Kidney (tissue), 14 donors: ENCODE data around the gene KLK15. TPM values are rescaled to one million over a fixed set of nuclear protein-coding genes. Genes with fewer than 3 reads are reported as not detected.

Experiments
- DNase-seq, 5 donors: peaks; one replicate each; pipeline ENCODE4 v3.0.0-alpha.2; 2013 to 2020
- FAIRE-seq: peaks from 2 replicates; lab custom pipeline; 2012; peaks lifted over from hg19 to GRCh38; lab: Jason Lieb, UNC
- H3K27ac ChIP-seq, 2 donors: one replicate each; pipeline ENCODE4 v1.7.0; 2013; ENCODE audit warnings: low read depth in 2 of 2, low read length in 2 of 2, inconsistent platforms in 1 of 2
- H3K27me3 ChIP-seq: one replicate; pipeline ENCODE4 v1.7.1; 2013; ENCODE audit warnings: low read length, inconsistent platforms; ENCODE audit not compliant: control insufficient read depth, insufficient read depth
- H3K36me3 ChIP-seq, 3 donors: one replicate each; pipeline versions ENCODE4 v1.7.0 to v1.7.1; 2013; ENCODE audit warnings: low read length in 3 of 3, control low read depth in 1 of 3, inconsistent platforms in 1 of 3; ENCODE audit not compliant: insufficient read depth in 3 of 3, control insufficient read depth in 2 of 3
- H3K4me1 ChIP-seq, 3 donors: one replicate each; pipeline versions ENCODE4 v1.7.0 to v1.7.1; 2013; ENCODE audit warnings: low read length in 3 of 3, inconsistent platforms in 1 of 3, low read depth in 1 of 3; ENCODE audit not compliant: control insufficient read depth in 2 of 3, insufficient read depth in 2 of 3
- H3K4me3 ChIP-seq, 3 donors: one replicate each; pipeline versions ENCODE4 v1.7.0 to v1.8.1; 2013; ENCODE audit warnings: low read length in 3 of 3, control low read depth in 1 of 3, inconsistent platforms in 1 of 3
- H3K9ac ChIP-seq, 3 donors: one replicate each; pipeline versions ENCODE4 v1.7.0 to v1.7.1; 2013; ENCODE audit warnings: low read length in 3 of 3, control low read depth in 1 of 3, inconsistent platforms in 1 of 3
- H3K9me3 ChIP-seq, 3 donors: one replicate each; pipeline versions ENCODE4 v1.7.0 to v1.7.1; 2013; ENCODE audit warnings: low read length in 3 of 3, control low read depth in 1 of 3, inconsistent platforms in 1 of 3; ENCODE audit not compliant: control insufficient read depth in 2 of 3, insufficient read depth in 1 of 3
- CTCF ChIP-seq: IDR thresholded peaks from 3 replicates; pipeline ENCODE4 v1.5.1; 2012; ENCODE audit warnings: mild to moderate bottlenecking, moderate library complexity, borderline replicate concordance; ENCODE audit not compliant: insufficient read depth; ENCODE audit errors: extremely low read depth
- intact Hi-C: fragments of 100-400 bp; cut with DNase I; formaldehyde crosslinking; loops from one replicate; pipeline ENCODE4 v1.11.1; 2022
- polyA plus RNA-seq: library from polyadenylated mRNA; stranded (reverse); fragments of 350-450 nt; fragmentation: Illumina TruSeq; extraction: RNeasy Lipid Tissue Mini Kit (QIAGEN cat#74804); gene quantifications from one replicate; pipeline ENCODE4 v1.2.3, GENCODE V29; 2014; ENCODE audit warnings: low read depth, low replicate concordance; ENCODE audit not compliant: insufficient read depth
- total RNA-seq: library from RNA; stranded (reverse); fragmentation: NEBNext Ultra II Directional; extraction: Animal tissue kit (Norgen Biotek cat#: 25700); gene quantifications from one replicate; pipeline ENCODE4 v1.2.1, GENCODE V29; 2021
- donor health status: control.
- donor health status: control.
- donor health status: control.
- donor health status: control.
- donor health status: control.
- donor health status: DM: yes; HTN: yes; CAD: no.
- donor health status: Normal renal cell carcinoma (clear cell type).

Gene KLK15
- total and polyA plus RNA-seq, 2 donors from 2014 or later: 2.7 TPM; not detected in 1

- no peaks in the 10 kb centered on the region for H3K27me3 ChIP-seq
- FAIRE-seq (no peak), DNase-seq (no peak)
- no peak overlapping the region for H3K4me3 ChIP-seq
- H3K36me3 ChIP-seq: no peaks in the 10 kb centered on the region
- intact Hi-C loops: no loop called here
- H3K9ac ChIP-seq: no peak overlapping the region
- no peak for TF ChIP-seq CTCF
- no peak overlapping the region for H3K27ac ChIP-seq
- peaks cover 0 to 18% (median 0%) of the 10 kb centered on the region in 3 donors for H3K4me1 ChIP-seq
- H3K9me3 ChIP-seq: no peaks in the 10 kb centered on the region
Measured at GRCh38 chr19:50833802-50834167, 411 bp upstream of the KLK15 start.

DNA sequence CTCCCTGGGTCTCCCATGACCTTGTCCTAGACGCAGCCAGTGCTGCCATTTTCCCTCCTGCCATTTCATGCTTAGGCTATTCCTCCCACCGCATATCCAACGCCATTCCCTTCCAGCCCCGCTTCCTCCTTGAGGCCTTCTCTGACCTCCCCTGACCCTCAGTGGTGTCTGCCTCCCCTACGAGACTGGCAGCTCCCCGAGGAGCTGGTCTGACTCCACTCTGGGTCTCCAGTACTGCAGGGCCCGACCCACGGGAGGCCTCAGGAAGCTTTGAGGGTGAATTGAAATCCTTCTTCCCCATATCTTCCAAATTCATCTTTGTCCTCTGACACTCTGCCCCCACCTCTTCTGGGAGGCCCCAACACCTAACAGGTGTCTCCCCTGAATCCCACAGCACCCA, 708 bp downstream of the KLK15 start:
- no peaks in the 10 kb centered on the region for H3K36me3 ChIP-seq

GRCh38 chr19:50831026-50831396, 2.4 kb downstream of the KLK15 start:
- peak overlapping the region; percentile 53 to 63 for H3K27ac ChIP-seq
- H3K9ac ChIP-seq: no peak overlapping the region
- intact Hi-C loops: no loop called here
- no peak for TF ChIP-seq CTCF
- no peak overlapping the region for H3K4me3 ChIP-seq
- peaks cover 0 to 12% (median 0%) of the 10 kb centered on the region in 3 donors for H3K4me1 ChIP-seq
- no peaks in the 10 kb centered on the region for H3K27me3 ChIP-seq
- no peak for DNase-seq
- no peak for FAIRE-seq
- H3K9me3 ChIP-seq: no peaks in the 10 kb centered on the region
- no peaks in the 10 kb centered on the region for H3K36me3 ChIP-seq

More for the DNA sequence above, 708 bp downstream of the KLK15 start:
- FAIRE-seq: no peak
- no peak for TF ChIP-seq CTCF
- intact Hi-C loops: no loop called here
- no peaks in the 10 kb centered on the region for H3K9me3 ChIP-seq
- H3K27ac ChIP-seq: no peak overlapping the region
- no peak overlapping the region for H3K9ac ChIP-seq
- peaks cover 0 to 18% (median 0%) of the 10 kb centered on the region in 3 donors for H3K4me1 ChIP-seq
- no peak for DNase-seq
- no peaks in the 10 kb centered on the region for H3K27me3 ChIP-seq
- no peak overlapping the region for H3K4me3 ChIP-seq

- Histone ChIP-seq H3K4me3 (no peak overlapping the region), H3K36me3 (no peaks in the 10 kb centered on the region), H3K9ac (no peak overlapping the region), H3K9me3 (no peaks in the 10 kb centered on the region), H3K4me1 (peaks cover 0 to 8% (median 0%) of the 10 kb centered on the region in 3 donors), H3K27ac (peak overlapping the region; percentile 53 to 63), H3K27me3 (no peaks in the 10 kb centered on the region)
- FAIRE-seq (no peak), DNase-seq (peak in 3 of 5 donors; percentile 29 to 50 (median 38))
- intact Hi-C loops: no loop called here
- no peak for TF ChIP-seq CTCF
Measured at GRCh38 chr19:50830266-50831025, 2.9 kb downstream of the KLK15 start.
